Body of pancreas (tissue), 4 donors: Measurements from ENCODE around the gene SLC15A4.

Experiments
- CTCF ChIP-seq, 7 experiments: fragments of 450-650 bp in 4 of 7; fragments of 200-600 bp in 3 of 7; sonication (generic) in 3 of 7; IDR thresholded peaks; one replicate each; pipeline ENCODE4 v1.5.1; 2016 to 2019; ENCODE audit warnings: antibody characterized with exemption in 7 of 7
- POLR2A ChIP-seq, 3 donors: fragments of 450-650 bp; IDR thresholded peaks; one replicate each; pipeline ENCODE4 v1.6.1; 2016; ENCODE audit warnings: antibody characterized with exemption in 3 of 3, mild to moderate bottlenecking in 2 of 3

GRCh38 chr12:128797119-128798118, 26.3 kb downstream of the SLC15A4 start:
- TF ChIP-seq CTCF (IDR thresholded peaks at IDR 0.05): no peak
- TF ChIP-seq POLR2A (IDR thresholded peaks at IDR 0.05): no peak
